ENCODE data around the gene TTC7B.

Gene TTC7B

GRCh38 chr14:90488256-90488655, 328.0 kb downstream of the TTC7B start:
- no peak for DNase-seq (ENCODE audit: low spot score)

- no peak for DNase-seq (ENCODE audit: low spot score)
Measured at GRCh38 chr14:90487462-90487861, 328.8 kb downstream of the TTC7B start.

- DNase-seq (ENCODE audit: low spot score): peak; percentile 21
Measured at GRCh38 chr14:90487031-90487430, 329.2 kb downstream of the TTC7B start.

GRCh38 chr14:90484291-90484690, 331.9 kb downstream of the TTC7B start:
- DNase-seq (ENCODE audit: low spot score): no peak

- peak; percentile 31 for DNase-seq (ENCODE audit: low spot score)
Measured at GRCh38 chr14:90483571-90483974, 332.7 kb downstream of the TTC7B start.

GRCh38 chr14:90483117-90483516, 333.1 kb downstream of the TTC7B start:
- DNase-seq (ENCODE audit: low spot score): no peak

GRCh38 chr14:90475298-90475697, 340.9 kb downstream of the TTC7B start:
- DNase-seq (ENCODE audit: low spot score): no peak

Measured in kidney tubule cell (primary cell).